Mammary microvascular endothelial cell (primary cell): Measurements from ENCODE around the gene ANO2. TPM values are rescaled to one million over a fixed set of nuclear protein-coding genes. Genes with fewer than 3 reads are reported as not detected.

Experiments
- total RNA-seq: library from RNA; depleted of rRNA; stranded (reverse); fragments of >200 nt; gene quantifications from 2 replicates; pipeline ENCODE4 v1.2.3, GENCODE V29; 2015

ANO2 gene
- 9.2 and 13.5 TPM in 2 replicates for total RNA-seq

DNA sequence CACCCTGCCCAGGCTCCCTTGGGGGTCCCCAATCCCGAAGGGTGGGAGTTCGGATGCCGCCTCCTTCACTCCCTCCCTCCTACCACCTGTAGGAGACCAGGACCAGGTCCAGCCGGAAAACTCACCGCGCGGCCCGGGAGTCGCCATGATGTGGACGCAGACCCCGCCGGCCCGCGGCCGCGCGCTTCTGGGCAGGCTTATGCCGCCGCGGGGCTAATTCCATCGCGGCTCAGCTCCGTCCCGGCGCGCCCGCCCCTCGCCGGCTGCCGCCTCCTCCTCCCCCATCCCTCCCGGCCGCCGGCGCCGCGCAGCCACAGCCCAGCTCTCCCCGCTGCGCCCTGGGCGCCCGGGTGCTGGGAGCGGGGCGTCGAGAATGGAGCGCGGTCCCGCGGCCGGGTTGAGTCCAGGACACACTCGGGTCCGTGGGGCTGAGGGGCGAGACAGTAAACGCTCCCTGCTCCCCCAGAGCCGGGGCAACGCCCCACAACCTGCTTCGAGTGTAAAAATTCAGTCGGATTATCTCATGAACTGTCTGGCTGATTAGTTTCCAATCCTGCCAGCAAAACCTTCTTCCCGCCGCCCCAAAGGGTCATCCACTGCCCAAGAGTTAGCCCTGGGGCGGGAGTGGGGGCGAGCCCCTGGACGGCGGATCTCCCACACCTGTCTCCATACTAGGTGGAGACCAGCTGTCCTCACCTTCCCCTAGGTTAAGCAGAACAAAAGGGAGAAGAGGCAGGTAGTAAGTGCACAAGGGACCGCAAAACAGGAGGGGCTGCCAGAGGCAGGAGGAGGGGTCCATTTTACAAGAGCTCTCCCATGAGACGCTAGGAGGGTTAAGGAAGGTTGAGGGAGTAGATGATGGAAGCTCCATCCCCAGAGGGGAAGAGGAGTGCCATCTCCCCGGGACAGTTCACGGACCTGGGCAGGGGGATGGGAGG, at the start of gene ANO2:
TSS of gene ANO2 (minus strand) at position 189 of the 938 bp plus-strand sequence. CDS start at position 147, 42 bp downstream.

Other genes with a start within 250 kb of the ANO2 start
- 768 and 837 TPM in 2 replicates for gene VWF, start 179.4 kb upstream of the ANO2 start, total RNA-seq